ENCODE data around the gene LYPD6B. TPM values are rescaled to one million over a fixed set of nuclear protein-coding genes. Genes with fewer than 3 reads are reported as not detected.

Gene LYPD6B
- total and polyA plus RNA-seq, 2 donors (not counting 3 experiments of a cell fraction or from before 2014, with no cell fraction given) = not detected

GRCh38 chr2:149112068-149112467 is 73.6 kb downstream of the LYPD6B start:
- POLR2A ChIA-PET = no interaction called here
- no peaks in the 10 kb centered on the region for H3K9me1 ChIP-seq (replicated peaks; ENCODE audit: control insufficient read depth, extremely low read depth, insufficient read depth, low read length)
- CTCF ChIA-PET = no interaction called here
- FAIRE-seq = no peak
- no peaks in the 10 kb centered on the region for H3K79me2 ChIP-seq (ENCODE audit: control insufficient read depth, insufficient read depth, low read length)
- H2AFZ ChIP-seq (ENCODE audit: low read depth, low read length) = no peak overlapping the region
- TF ChIP-seq GATA2 (IDR thresholded peaks at IDR 0.05; ENCODE audit: insufficient read depth, insufficient read length, low read depth, low read length) (no peak), EZH2 (IDR thresholded peaks at IDR 0.05; ENCODE audit: borderline replicate concordance, low read depth, low read length, severe bottlenecking) (no peak), FOS (IDR thresholded peaks at IDR 0.05; ENCODE audit: borderline replicate concordance, insufficient read depth, low read length) (no peak), POLR2AphosphoS5 (IDR thresholded peaks at IDR 0.05; ENCODE audit: insufficient read depth, low read depth, low read length) (no peak)
- intact Hi-C loops (cut with micrococcal nuclease) (no loop called here), dilution Hi-C loops (cut with MboI; ENCODE audit: extremely low pct_ligation_motif_present, low sequenced_read_pairs) (no loop called here)
- H3K27me3 ChIP-seq (ENCODE audit: control insufficient read depth in 2 of 2, insufficient read depth in 2 of 2, low read length in 2 of 2) = no peaks in the 10 kb centered on the region
- H3K4me1 ChIP-seq (ENCODE audit: control insufficient read depth, extremely low read depth, insufficient read depth, low read length) = no peaks in the 10 kb centered on the region
- no peak overlapping the region for H3K4me3 ChIP-seq (replicated peaks in 1 of 3; ENCODE audit: insufficient read depth in 1 of 3, low read depth in 1 of 3, low read length in 3 of 3)
- no peaks in the 10 kb centered on the region for H3K36me3 ChIP-seq (ENCODE audit: control insufficient read depth in 2 of 2, extremely low read depth in 1 of 2, insufficient read depth in 2 of 2, low read length in 2 of 2)
- no peaks in the 10 kb centered on the region for H3K9me3 ChIP-seq (replicated peaks; ENCODE audit: control insufficient read depth, insufficient read depth, low read length)
- H3K9ac ChIP-seq (replicated peaks; ENCODE audit: extremely low read depth, insufficient read depth, low read length) = no peak overlapping the region
- no peak overlapping the region for H3K27ac ChIP-seq (ENCODE audit: insufficient read depth, low read depth, low read length)
- BruUV-seq (replicated peaks) = no TSS peak
- DNase-seq (ENCODE audit: low read depth, low spot score) = no peak
- H3K4me2 ChIP-seq (ENCODE audit: insufficient read depth, low read length) = no peak overlapping the region
- H4K20me1 ChIP-seq (replicated peaks; ENCODE audit: control insufficient read depth, extremely low read depth, insufficient read depth, low read length) = no peaks in the 10 kb centered on the region

GRCh38 chr2:149112713-149113112 is 74.2 kb downstream of the LYPD6B start:
- DNase-seq (ENCODE audit: low read depth, low spot score) = no peak
- TF ChIP-seq MAX (IDR thresholded peaks at IDR 0.05; ENCODE audit: insufficient read depth, insufficient read length) (no peak), JUN (IDR thresholded peaks at IDR 0.05; ENCODE audit: borderline replicate concordance, insufficient read depth, insufficient read length, low read depth) (no peak), EZH2 (IDR thresholded peaks at IDR 0.05; ENCODE audit: borderline replicate concordance, low read depth, low read length, severe bottlenecking) (no peak), FOS (IDR thresholded peaks at IDR 0.05; ENCODE audit: borderline replicate concordance, insufficient read depth, low read length) (no peak), CTCF (IDR thresholded peaks at IDR 0.05; ENCODE audit: extremely low read depth in 1 of 2, insufficient read depth in 1 of 2, low read depth in 1 of 2, low read length in 2 of 2) (no peak)
- ChIA-PET CTCF (no interaction called here), POLR2A (no interaction called here)
- H2AFZ ChIP-seq (ENCODE audit: low read depth, low read length) = no peak overlapping the region
- no peaks in the 10 kb centered on the region for H4K20me1 ChIP-seq (replicated peaks; ENCODE audit: control insufficient read depth, extremely low read depth, insufficient read depth, low read length)
- H3K4me1 ChIP-seq (ENCODE audit: control insufficient read depth, extremely low read depth, insufficient read depth, low read length) = no peaks in the 10 kb centered on the region
- no peaks in the 10 kb centered on the region for H3K9me1 ChIP-seq (replicated peaks; ENCODE audit: control insufficient read depth, extremely low read depth, insufficient read depth, low read length)
- no peak overlapping the region for H3K4me2 ChIP-seq (ENCODE audit: insufficient read depth, low read length)
- H3K27me3 ChIP-seq (ENCODE audit: control insufficient read depth in 2 of 2, insufficient read depth in 2 of 2, low read length in 2 of 2) = no peaks in the 10 kb centered on the region
- BruUV-seq (replicated peaks) = no TSS peak
- no peak overlapping the region for H3K9ac ChIP-seq (replicated peaks; ENCODE audit: extremely low read depth, insufficient read depth, low read length)
- H3K79me2 ChIP-seq (ENCODE audit: control insufficient read depth, insufficient read depth, low read length) = no peaks in the 10 kb centered on the region
- no peak overlapping the region for H3K27ac ChIP-seq (ENCODE audit: insufficient read depth, low read depth, low read length)
- FAIRE-seq = no peak
- no peak overlapping the region for H3K4me3 ChIP-seq (replicated peaks in 1 of 3; ENCODE audit: insufficient read depth in 1 of 3, low read depth in 1 of 3, low read length in 3 of 3)
- intact Hi-C loops (cut with micrococcal nuclease) (no loop called here), dilution Hi-C loops (cut with MboI; ENCODE audit: extremely low pct_ligation_motif_present, low sequenced_read_pairs) (no loop called here)
- H3K9me3 ChIP-seq (replicated peaks; ENCODE audit: control insufficient read depth, insufficient read depth, low read length) = no peaks in the 10 kb centered on the region
- no peaks in the 10 kb centered on the region for H3K36me3 ChIP-seq (ENCODE audit: control insufficient read depth in 2 of 2, extremely low read depth in 1 of 2, insufficient read depth in 2 of 2, low read length in 2 of 2)

All from endothelial cell of umbilical vein (primary cell).